Neural cell (in vitro differentiated cells): ENCODE results near the gene TXNIP. TPM values are rescaled to one million over a fixed set of nuclear protein-coding genes. Genes with fewer than 3 reads are reported as not detected.

ENCODE experiments used
- H2AFZ ChIP-seq: fragments of 200-600, 300-800 bp; sonication (generic), shearing (Covaris generic); 2 replicates; pipeline ENCODE4 v1.6.0; 2014; ENCODE audit warnings: low read depth, mild to moderate bottlenecking, antibody characterized with exemption, low read length, moderate library complexity
- H3F3A ChIP-seq: fragments of 200-600 bp; shearing (Covaris generic); 2 replicates; pipeline ENCODE4 v1.6.1; 2016; ENCODE audit warnings: mild to moderate bottlenecking, moderate library complexity, mixed read lengths, antibody characterized with exemption, low read length; ENCODE audit not compliant: insufficient read depth, poor library complexity, severe bottlenecking
- H3K27ac ChIP-seq: fragments of 200-600, 300-800 bp; sonication (generic), shearing (Covaris generic); 2 replicates; pipeline ENCODE4 v1.5.1; 2014; ENCODE audit warnings: mild to moderate bottlenecking, low read length, moderate library complexity
- H3K27me3 ChIP-seq: fragments of 300-800, 200-600 bp; sonication (generic), shearing (Covaris generic); 2 replicates; pipeline ENCODE4 v1.6.0; 2014; ENCODE audit warnings: mild to moderate bottlenecking, low read depth, low read length, moderate library complexity; ENCODE audit not compliant: insufficient read depth
- H3K36me3 ChIP-seq: fragments of 300-800, 200-600 bp; sonication (generic), shearing (Covaris generic); 2 replicates; pipeline ENCODE4 v1.5.1; 2014; ENCODE audit warnings: mild to moderate bottlenecking, antibody characterized with exemption, low read length, moderate library complexity; ENCODE audit not compliant: insufficient read depth
- H3K4me2 ChIP-seq: fragments of 300-800, 200-600 bp; sonication (generic), shearing (Covaris generic); 2 replicates; pipeline ENCODE4 v1.6.0; 2014; ENCODE audit warnings: mild to moderate bottlenecking, low read length
- H3K4me3 ChIP-seq: fragments of 300-800, 200-600 bp; sonication (generic), shearing (Covaris generic); 2 replicates; pipeline ENCODE4 v1.5.1; 2014; ENCODE audit warnings: mild to moderate bottlenecking, low read length, moderate library complexity
- H3K79me2 ChIP-seq: fragments of 200-600 bp; shearing (Covaris generic); replicated peaks from 2 replicates; pipeline ENCODE4 v1.6.0; 2014; ENCODE audit warnings: mild to moderate bottlenecking, low read length, moderate library complexity; ENCODE audit not compliant: insufficient read depth
- H3K9ac ChIP-seq: fragments of 300-800, 200-600 bp; sonication (generic), shearing (Covaris generic); 2 replicates; pipeline ENCODE4 v1.6.1; 2016; ENCODE audit warnings: mild to moderate bottlenecking, low read length, mixed read lengths
- H3K9me2 ChIP-seq: fragments of 200-600 bp; shearing (Covaris generic); 2 replicates; pipeline ENCODE4 v1.6.1; 2016; ENCODE audit warnings: mild to moderate bottlenecking, low read length, mixed read lengths; ENCODE audit not compliant: insufficient read depth
- H3K9me3 ChIP-seq: fragments of 200-600, 300-800 bp; sonication (generic), shearing (Covaris generic); 2 replicates; pipeline ENCODE4 v1.6.1; 2016; ENCODE audit warnings: mild to moderate bottlenecking, mixed run types, low read length, moderate library complexity, mixed read lengths
- H4K20me1 ChIP-seq: fragments of 200-600 bp; shearing (Covaris generic); 2 replicates; pipeline ENCODE4 v1.6.1; 2016; ENCODE audit warnings: mild to moderate bottlenecking, mixed run types; ENCODE audit not compliant: insufficient read depth
- EP300 ChIP-seq: fragments of 450-650 bp; conservative IDR thresholded peaks from 2 replicates; pipeline ENCODE4 v1.6.1; 2014; ENCODE audit warnings: antibody characterized with exemption, mild to moderate bottlenecking, moderate library complexity; ENCODE audit not compliant: poor library complexity, severe bottlenecking
- EZH2 ChIP-seq: fragments of 200-600, 300-800 bp; shearing (Covaris generic), sonication (generic); IDR thresholded peaks from 2 replicates; pipeline ENCODE4 v1.6.1; 2014; ENCODE audit warnings: antibody characterized with exemption, low read length, borderline replicate concordance, mild to moderate bottlenecking; ENCODE audit not compliant: insufficient read depth, poor library complexity, severe bottlenecking
- MXI1 ChIP-seq: fragments of 450-650 bp; conservative IDR thresholded peaks from 2 replicates; pipeline ENCODE4 v1.6.1; 2014; ENCODE audit warnings: antibody characterized with exemption, mild to moderate bottlenecking; ENCODE audit not compliant: poor library complexity, severe bottlenecking
- POLR2AphosphoS5 ChIP-seq: IDR thresholded peaks from 2 replicates; pipeline ENCODE4 v1.6.1; 2012
- SMC3 ChIP-seq: fragments of 450-650 bp; conservative IDR thresholded peaks from 2 replicates; pipeline ENCODE4 v1.6.1; 2014; ENCODE audit warnings: antibody characterized with exemption, mild to moderate bottlenecking, moderate library complexity; ENCODE audit not compliant: poor library complexity
- TAF1 ChIP-seq: IDR thresholded peaks from 2 replicates; pipeline ENCODE4 v1.6.1; 2012; ENCODE audit warnings: low read depth
- polyA plus RNA-seq: library from polyadenylated mRNA; depleted of rRNA; stranded (reverse); fragments of >200 nt; gene quantifications from 2 replicates; pipeline ENCODE4 v1.2.3, GENCODE V29; 2014
- TF ChIP-seq, protein P1 (sequence below): IDR thresholded peaks from 2 replicates; pipeline ENCODE4 v1.6.1; 2012; ENCODE audit warnings: borderline replicate concordance
- TF ChIP-seq, protein P2 (sequence below): fragments of 450-650 bp; IDR thresholded peaks from 2 replicates; pipeline ENCODE4 v1.5.1; 2014; ENCODE audit warnings: antibody characterized with exemption, mild to moderate bottlenecking, moderate library complexity; ENCODE audit not compliant: poor library complexity, severe bottlenecking

Gene TXNIP
- polyA plus RNA-seq, 1 donor from 2014 or later, result 140 TPM

DNA sequence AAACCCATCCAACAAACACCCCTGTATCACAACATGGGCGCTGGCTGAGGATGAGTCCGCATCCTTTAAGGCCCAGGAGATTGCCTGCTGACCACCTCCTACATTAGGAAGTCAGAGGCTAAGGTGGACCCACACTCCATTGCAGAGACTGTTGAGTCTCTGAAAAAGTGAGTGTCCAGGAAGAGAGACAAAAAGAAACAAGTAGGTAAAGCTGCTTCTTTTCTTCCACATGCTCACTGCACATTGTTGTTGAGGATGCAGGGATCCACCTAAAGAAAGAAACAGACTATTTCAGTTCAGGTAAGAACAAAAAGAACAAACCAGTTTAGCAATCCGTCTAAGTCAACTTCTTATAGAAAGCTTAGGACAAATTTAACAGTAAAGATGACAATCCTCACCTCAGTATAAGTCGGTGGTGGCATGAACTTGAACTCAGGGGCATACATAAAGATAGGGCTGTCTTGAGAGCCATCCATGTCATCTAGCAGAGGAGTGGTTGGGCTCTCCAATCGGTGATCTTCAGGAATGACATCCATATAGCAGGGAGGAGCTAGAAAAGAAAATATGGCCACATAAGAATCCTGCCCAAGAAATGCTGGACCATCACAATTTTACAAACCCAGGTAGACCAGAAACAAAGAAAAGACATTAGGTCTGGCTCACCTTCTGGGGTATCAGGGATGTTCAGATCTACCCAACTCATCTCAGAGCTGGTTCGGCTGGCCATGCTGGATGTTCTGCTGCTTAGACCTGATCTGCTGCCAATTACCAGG lies 2.6 kb downstream of the TXNIP start:
- H2AFZ ChIP-seq, result no peak overlapping the region
- no peaks in the 10 kb centered on the region for H3K9me2 ChIP-seq
- H4K20me1 ChIP-seq, result peaks cover 52% of the 10 kb centered on the region
- H3K9me3 ChIP-seq, result no peaks in the 10 kb centered on the region
- peak overlapping the region; percentile 85 for H3K27ac ChIP-seq
- peaks cover 29% of the 10 kb centered on the region for H3K36me3 ChIP-seq
- TF ChIP-seq, protein P1, sequence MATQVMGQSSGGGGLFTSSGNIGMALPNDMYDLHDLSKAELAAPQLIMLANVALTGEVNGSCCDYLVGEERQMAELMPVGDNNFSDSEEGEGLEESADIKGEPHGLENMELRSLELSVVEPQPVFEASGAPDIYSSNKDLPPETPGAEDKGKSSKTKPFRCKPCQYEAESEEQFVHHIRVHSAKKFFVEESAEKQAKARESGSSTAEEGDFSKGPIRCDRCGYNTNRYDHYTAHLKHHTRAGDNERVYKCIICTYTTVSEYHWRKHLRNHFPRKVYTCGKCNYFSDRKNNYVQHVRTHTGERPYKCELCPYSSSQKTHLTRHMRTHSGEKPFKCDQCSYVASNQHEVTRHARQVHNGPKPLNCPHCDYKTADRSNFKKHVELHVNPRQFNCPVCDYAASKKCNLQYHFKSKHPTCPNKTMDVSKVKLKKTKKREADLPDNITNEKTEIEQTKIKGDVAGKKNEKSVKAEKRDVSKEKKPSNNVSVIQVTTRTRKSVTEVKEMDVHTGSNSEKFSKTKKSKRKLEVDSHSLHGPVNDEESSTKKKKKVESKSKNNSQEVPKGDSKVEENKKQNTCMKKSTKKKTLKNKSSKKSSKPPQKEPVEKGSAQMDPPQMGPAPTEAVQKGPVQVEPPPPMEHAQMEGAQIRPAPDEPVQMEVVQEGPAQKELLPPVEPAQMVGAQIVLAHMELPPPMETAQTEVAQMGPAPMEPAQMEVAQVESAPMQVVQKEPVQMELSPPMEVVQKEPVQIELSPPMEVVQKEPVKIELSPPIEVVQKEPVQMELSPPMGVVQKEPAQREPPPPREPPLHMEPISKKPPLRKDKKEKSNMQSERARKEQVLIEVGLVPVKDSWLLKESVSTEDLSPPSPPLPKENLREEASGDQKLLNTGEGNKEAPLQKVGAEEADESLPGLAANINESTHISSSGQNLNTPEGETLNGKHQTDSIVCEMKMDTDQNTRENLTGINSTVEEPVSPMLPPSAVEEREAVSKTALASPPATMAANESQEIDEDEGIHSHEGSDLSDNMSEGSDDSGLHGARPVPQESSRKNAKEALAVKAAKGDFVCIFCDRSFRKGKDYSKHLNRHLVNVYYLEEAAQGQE, result no peak
- TF ChIP-seq EZH2, result no peak
- TF ChIP-seq MXI1, result no peak
- no peak for TF ChIP-seq EP300
- TF ChIP-seq, protein P2, sequence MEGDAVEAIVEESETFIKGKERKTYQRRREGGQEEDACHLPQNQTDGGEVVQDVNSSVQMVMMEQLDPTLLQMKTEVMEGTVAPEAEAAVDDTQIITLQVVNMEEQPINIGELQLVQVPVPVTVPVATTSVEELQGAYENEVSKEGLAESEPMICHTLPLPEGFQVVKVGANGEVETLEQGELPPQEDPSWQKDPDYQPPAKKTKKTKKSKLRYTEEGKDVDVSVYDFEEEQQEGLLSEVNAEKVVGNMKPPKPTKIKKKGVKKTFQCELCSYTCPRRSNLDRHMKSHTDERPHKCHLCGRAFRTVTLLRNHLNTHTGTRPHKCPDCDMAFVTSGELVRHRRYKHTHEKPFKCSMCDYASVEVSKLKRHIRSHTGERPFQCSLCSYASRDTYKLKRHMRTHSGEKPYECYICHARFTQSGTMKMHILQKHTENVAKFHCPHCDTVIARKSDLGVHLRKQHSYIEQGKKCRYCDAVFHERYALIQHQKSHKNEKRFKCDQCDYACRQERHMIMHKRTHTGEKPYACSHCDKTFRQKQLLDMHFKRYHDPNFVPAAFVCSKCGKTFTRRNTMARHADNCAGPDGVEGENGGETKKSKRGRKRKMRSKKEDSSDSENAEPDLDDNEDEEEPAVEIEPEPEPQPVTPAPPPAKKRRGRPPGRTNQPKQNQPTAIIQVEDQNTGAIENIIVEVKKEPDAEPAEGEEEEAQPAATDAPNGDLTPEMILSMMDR, result no peak
- no peak for TF ChIP-seq POLR2AphosphoS5
- no peak for TF ChIP-seq TAF1
- TF ChIP-seq SMC3, result no peak
- peak overlapping the region; percentile 76 for H3K9ac ChIP-seq
- peaks cover 65% of the 10 kb centered on the region for H3K79me2 ChIP-seq
- peak overlapping the region; percentile 79 for H3K4me3 ChIP-seq
- H3F3A ChIP-seq, result peaks cover 3% of the 10 kb centered on the region
- H3K27me3 ChIP-seq, result no peaks in the 10 kb centered on the region
- H3K4me2 ChIP-seq, result peak overlapping the region; percentile 100

DNA sequence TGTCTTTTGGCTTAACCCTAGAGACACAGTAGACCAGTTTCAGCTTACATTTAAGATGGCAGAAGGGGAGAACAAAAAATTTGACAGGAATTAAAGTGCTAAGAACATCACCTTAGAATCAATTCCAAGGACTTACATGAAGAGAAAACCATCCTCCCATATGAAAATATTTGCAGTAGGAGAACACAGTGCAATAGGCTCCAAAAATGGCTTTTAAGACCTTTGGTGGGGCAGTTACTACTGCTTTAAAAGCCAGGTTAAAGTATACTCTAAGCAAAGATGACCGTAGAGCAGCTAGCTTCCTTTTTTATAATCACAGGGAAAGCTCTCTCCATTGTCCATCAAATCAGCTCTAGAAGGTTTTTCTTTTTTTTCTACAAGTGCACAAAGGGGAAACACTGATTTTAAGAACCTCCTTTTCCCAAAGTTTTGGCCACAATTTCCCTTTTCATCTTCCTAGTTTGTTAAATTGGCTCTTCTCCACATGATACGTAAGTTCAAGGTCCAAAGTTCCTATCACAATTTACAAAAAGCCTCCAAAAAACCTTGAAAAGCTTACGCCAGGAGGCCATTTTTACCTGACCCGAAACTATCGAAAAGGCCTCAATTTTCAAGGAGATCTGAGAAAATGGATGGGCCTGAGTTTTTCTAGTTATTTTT lies 3.3 kb downstream of the TXNIP start:
- H3K79me2 ChIP-seq, result peaks cover 65% of the 10 kb centered on the region
- peaks cover 52% of the 10 kb centered on the region for H4K20me1 ChIP-seq
- H3K4me2 ChIP-seq, result peak overlapping the region; percentile 100
- H2AFZ ChIP-seq, result no peak overlapping the region
- H3K9me3 ChIP-seq, result no peaks in the 10 kb centered on the region
- peak overlapping the region; percentile 85 for H3K27ac ChIP-seq
- H3K27me3 ChIP-seq, result no peaks in the 10 kb centered on the region
- peak overlapping the region; percentile 76 for H3K9ac ChIP-seq
- H3F3A ChIP-seq, result peaks cover 3% of the 10 kb centered on the region
- peaks cover 29% of the 10 kb centered on the region for H3K36me3 ChIP-seq
- no peaks in the 10 kb centered on the region for H3K9me2 ChIP-seq
- peak overlapping the region; percentile 79 for H3K4me3 ChIP-seq
- TF ChIP-seq MXI1 (no peak), EP300 (no peak), SMC3 (no peak)
